ENCODE results near the gene CPSF3. TPM values are rescaled to one million over a fixed set of nuclear protein-coding genes. Genes with fewer than 3 reads are reported as not detected.

CPSF3 gene
- total RNA-seq, 4 donors from 2014 or later = 17.6 to 173 (median 22.2) TPM

DNA sequence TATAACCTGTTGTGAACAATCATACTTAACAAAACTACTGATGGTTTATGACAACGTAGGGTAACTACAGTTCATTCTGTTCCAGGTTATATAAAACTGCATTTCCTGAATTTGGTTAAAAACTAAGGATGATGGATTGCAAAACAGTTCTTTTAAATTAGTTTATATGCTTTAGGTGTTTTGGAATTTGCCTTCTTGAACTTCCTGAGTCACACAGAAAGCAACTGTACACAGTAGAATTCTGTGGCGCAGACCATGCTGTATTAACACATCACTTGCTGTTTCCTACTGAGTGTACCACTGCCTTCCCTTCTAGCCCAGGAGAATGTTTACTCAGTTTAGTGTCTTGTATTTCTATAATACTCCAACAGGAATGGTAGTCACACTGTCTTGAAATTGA lies 19.5 kb upstream of the CPSF3 start:
- no peak for DNase-seq
- H3K9me3 ChIP-seq = no peaks in the 10 kb centered on the region
- H3K4me1 ChIP-seq = peaks cover 0 to 17% (median 4%) of the 10 kb centered on the region in 4 donors
- H3K27ac ChIP-seq = peak overlapping the region in 1 of 4 donors; percentile 37
- intact Hi-C loops (cut with DNase I; ENCODE audit: low total_unique reads) = no loop called here
- TF ChIP-seq, protein P1, sequence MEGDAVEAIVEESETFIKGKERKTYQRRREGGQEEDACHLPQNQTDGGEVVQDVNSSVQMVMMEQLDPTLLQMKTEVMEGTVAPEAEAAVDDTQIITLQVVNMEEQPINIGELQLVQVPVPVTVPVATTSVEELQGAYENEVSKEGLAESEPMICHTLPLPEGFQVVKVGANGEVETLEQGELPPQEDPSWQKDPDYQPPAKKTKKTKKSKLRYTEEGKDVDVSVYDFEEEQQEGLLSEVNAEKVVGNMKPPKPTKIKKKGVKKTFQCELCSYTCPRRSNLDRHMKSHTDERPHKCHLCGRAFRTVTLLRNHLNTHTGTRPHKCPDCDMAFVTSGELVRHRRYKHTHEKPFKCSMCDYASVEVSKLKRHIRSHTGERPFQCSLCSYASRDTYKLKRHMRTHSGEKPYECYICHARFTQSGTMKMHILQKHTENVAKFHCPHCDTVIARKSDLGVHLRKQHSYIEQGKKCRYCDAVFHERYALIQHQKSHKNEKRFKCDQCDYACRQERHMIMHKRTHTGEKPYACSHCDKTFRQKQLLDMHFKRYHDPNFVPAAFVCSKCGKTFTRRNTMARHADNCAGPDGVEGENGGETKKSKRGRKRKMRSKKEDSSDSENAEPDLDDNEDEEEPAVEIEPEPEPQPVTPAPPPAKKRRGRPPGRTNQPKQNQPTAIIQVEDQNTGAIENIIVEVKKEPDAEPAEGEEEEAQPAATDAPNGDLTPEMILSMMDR (IDR thresholded peaks at IDR 0.05) = no peak
- TF ChIP-seq POLR2A (IDR thresholded peaks at IDR 0.05) = no peak
- no peak for TF ChIP-seq EP300 (IDR thresholded peaks at IDR 0.05; ENCODE audit: low read depth)
- TF ChIP-seq POLR2AphosphoS5 (IDR thresholded peaks at IDR 0.05) = no peak
- H3K27me3 ChIP-seq = no peaks in the 10 kb centered on the region
- in situ Hi-C loops (cut with MboI; ENCODE audit: low pct_ligation_motif_present in 1 of 4, low pct_unique_long_range_greater_than_20kb in 1 of 4, low sequenced_read_pairs in 3 of 4) = no loop called here
- 41 to 48% methylated on average over 2 of the region's 2 CpGs for WGBS, 2 donors (ENCODE audit: low coverage in 1 of 2)
- peaks cover 0 to 15% (median 3%) of the 10 kb centered on the region in 4 donors for H3K36me3 ChIP-seq
- H3K4me3 ChIP-seq = no peak overlapping the region

DNA sequence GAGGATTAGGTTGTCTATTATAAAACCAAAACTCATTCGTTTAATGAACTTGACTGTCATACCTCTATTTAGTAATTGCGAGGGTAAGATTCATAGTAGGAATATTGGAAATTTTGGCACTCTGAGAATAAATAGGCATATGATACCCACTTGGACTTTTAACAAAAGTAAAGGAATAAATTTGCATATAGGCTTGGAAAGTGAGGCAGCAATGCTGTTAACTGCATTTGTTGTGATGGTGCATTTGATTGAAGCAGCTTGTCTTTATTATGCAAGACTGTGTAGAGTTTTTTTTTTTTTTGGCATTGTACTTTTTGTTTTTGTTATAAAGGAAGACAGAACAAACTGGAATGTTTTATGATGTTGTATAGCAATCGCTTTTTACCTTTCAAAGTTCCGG lies 19.0 kb upstream of the CPSF3 start:
- Histone ChIP-seq H3K9me3 (no peaks in the 10 kb centered on the region), H3K4me3 (no peak overlapping the region), H3K27ac (peak overlapping the region in 1 of 4 donors; percentile 37), H3K36me3 (peaks cover 0 to 15% (median 3%) of the 10 kb centered on the region in 4 donors), H3K27me3 (no peaks in the 10 kb centered on the region), H3K4me1 (peaks cover 0 to 17% (median 4%) of the 10 kb centered on the region in 4 donors)
- intact Hi-C loops (cut with DNase I; ENCODE audit: low total_unique reads) (no loop called here), in situ Hi-C loops (cut with MboI; ENCODE audit: low pct_ligation_motif_present in 1 of 4, low pct_unique_long_range_greater_than_20kb in 1 of 4, low sequenced_read_pairs in 3 of 4) (no loop called here)
- 50 to 58% methylated on average over 4 of the region's 4 CpGs for WGBS, 2 donors (ENCODE audit: low coverage in 1 of 2)
- no peak for DNase-seq
- no peak for TF ChIP-seq POLR2AphosphoS5 (IDR thresholded peaks at IDR 0.05)
- no peak for TF ChIP-seq EP300 (IDR thresholded peaks at IDR 0.05; ENCODE audit: low read depth)
- no peak for TF ChIP-seq POLR2A (IDR thresholded peaks at IDR 0.05)
- TF ChIP-seq, protein P1 (IDR thresholded peaks at IDR 0.05) = no peak

DNA sequence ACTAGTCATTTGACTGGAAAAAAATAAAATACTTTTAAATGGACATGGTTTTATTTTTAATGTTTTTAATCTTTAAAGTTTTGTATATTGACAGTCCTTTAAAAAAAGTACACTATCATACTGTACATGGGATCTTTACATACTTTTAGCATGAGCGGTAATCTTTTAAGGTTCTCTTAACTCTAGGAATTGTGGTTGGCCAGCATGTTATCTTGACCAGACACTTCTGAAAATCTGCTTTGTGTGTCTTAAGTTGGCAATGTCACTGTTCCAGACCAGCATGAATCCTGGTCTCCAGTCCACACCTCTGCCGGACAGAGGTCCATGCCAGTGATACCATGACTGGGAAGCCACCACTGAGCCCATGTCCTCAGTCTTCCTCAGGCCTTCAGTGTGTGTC lies 17.8 kb upstream of the CPSF3 start:
- Histone ChIP-seq H3K27ac (no peak overlapping the region), H3K36me3 (peaks cover 0 to 15% (median 4%) of the 10 kb centered on the region in 4 donors), H3K27me3 (no peaks in the 10 kb centered on the region), H3K4me3 (no peak overlapping the region), H3K9me3 (no peaks in the 10 kb centered on the region), H3K4me1 (peaks cover 0 to 17% (median 4%) of the 10 kb centered on the region in 4 donors)
- DNase-seq = no peak
- intact Hi-C loops (cut with DNase I; ENCODE audit: low total_unique reads) (no loop called here), in situ Hi-C loops (cut with MboI; ENCODE audit: low pct_ligation_motif_present in 1 of 4, low pct_unique_long_range_greater_than_20kb in 1 of 4, low sequenced_read_pairs in 3 of 4) (no loop called here)
- TF ChIP-seq POLR2AphosphoS5 (IDR thresholded peaks at IDR 0.05) (no peak), EP300 (IDR thresholded peaks at IDR 0.05; ENCODE audit: low read depth) (no peak), POLR2A (IDR thresholded peaks at IDR 0.05) (no peak)
- TF ChIP-seq, protein P1 (IDR thresholded peaks at IDR 0.05) = no peak
- 99 to 100% methylated on average over 1 to 2 of the region's 2 CpGs for WGBS, 2 donors (ENCODE audit: low coverage in 1 of 2)

DNA sequence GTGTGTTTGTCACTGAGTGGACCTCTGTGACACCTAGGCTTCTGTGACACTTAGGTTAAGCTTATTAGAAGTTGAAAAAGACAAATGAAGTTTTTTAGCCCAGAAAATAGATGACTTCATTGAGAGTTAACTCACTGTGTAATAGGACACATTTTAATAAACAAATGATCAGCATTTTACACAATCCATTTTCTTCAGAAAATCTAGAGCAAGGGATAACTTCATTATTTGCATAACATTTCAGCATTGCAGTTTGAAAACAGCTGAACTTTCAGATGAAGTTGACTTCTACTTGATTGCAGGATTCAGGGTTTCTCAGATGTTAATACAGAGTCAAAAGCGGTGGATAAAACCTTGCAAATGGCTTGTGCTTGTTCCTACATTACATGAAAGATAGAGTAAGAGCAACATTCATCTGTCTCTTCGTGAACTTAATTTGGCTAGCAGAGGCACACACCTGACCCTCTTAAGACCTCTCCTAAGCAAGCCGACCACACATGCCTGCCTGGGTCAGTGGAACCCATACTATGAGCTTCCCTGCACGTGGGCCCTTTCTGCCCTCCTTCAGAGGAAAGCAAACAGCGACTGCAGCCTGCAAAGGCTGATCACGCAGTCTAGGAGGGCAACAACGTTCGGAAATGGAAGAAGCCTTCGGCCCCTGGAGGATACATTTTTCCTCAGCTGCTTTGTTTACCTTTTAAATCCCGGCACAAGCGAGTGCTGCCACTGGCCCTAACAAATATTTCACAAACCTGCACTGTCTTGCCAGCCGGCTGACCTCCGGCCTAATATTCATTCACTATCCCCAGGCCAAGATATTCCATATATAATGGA lies 16.7 kb upstream of the CPSF3 start:
- DNase-seq = no peak
- H3K27me3 ChIP-seq = no peaks in the 10 kb centered on the region
- H3K36me3 ChIP-seq = peaks cover 0 to 14% (median 2%) of the 10 kb centered on the region in 4 donors
- TF ChIP-seq POLR2A (IDR thresholded peaks at IDR 0.05) = no peak
- TF ChIP-seq EP300 (IDR thresholded peaks at IDR 0.05; ENCODE audit: low read depth) = no peak
- no peak for TF ChIP-seq POLR2AphosphoS5 (IDR thresholded peaks at IDR 0.05)
- peak overlapping the region in 3 of 4 donors; percentile 1 to 29 (median 19) for H3K27ac ChIP-seq
- WGBS, 2 donors (ENCODE audit: low coverage in 1 of 2) = 73 to 100% methylated on average over 1 to 13 of the region's 13 CpGs
- no peaks in the 10 kb centered on the region for H3K9me3 ChIP-seq
- in situ Hi-C loops (cut with MboI; ENCODE audit: low pct_ligation_motif_present in 1 of 4, low pct_unique_long_range_greater_than_20kb in 1 of 4, low sequenced_read_pairs in 3 of 4) (no loop called here), intact Hi-C loops (cut with DNase I; ENCODE audit: low total_unique reads) (no loop called here)
- no peak overlapping the region for H3K4me3 ChIP-seq
- H3K4me1 ChIP-seq = peaks cover 0 to 17% (median 4%) of the 10 kb centered on the region in 4 donors

All from transverse colon (tissue), 4 donors.